WI38 (cell line): ENCODE measurements around the gene RNF34.
"Not testable (repeated sequence)": the region's sequence is repeated elsewhere in the genome, so short reads cannot be mapped to it uniquely, and the experiment has no call there.

Experiments used
- H3K4me3 ChIP-seq: 2 replicates; pipeline ENCODE4 v1.5.1; 2011; ENCODE audit warnings: low read depth, mild to moderate bottlenecking, control low read depth, low read length
- TF ChIP-seq, protein P1 (sequence below): IDR thresholded peaks from 2 replicates; pipeline ENCODE4 v1.5.1; 2012; ENCODE audit warnings: low read depth, mild to moderate bottlenecking, control low read depth, low read length

The RNF34 gene

DNA sequence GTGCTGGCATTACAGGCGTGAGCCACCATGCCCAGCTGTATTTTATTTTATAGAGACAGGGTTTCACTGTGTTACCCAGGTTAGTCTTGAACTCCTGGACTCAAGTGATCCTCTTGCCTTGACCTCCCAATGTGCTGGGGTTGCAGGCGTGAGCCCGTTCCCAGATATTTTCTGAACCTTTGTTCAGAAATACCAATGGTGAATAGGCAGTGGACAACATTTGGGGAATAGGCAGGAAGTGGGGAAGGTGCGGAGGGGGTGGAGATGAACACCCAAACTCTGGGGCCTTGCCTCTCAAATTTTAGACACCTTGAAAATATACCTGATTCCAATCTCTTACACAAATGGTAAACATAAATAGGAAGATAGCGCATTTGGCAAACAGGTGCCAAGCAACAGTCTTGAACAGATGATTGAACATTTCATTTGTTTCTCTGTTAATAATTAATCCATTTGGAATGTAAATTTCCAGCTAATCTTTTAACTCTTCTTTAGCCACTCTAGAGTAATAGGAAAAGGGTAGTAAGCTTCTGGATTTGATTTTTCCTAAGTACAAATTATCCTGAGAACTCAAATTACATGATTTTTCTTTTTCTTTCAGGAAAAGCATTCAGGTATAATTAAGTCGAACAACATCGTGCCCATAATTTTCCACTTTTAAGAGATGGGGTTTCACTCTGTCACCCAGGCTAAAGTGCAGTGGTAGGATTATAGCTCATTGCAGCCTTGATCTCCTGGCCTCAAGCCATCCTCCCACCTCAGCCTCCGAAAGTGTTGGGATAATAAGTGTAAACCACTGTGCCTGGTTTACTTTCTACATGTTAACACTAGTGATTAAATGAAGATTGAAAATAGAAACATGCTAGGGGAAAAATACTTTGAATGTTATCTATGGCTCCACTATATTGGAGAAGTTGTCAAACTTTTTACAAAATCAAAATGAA is 22.9 kb upstream of the RNF34 start:
- TF ChIP-seq, protein P1, sequence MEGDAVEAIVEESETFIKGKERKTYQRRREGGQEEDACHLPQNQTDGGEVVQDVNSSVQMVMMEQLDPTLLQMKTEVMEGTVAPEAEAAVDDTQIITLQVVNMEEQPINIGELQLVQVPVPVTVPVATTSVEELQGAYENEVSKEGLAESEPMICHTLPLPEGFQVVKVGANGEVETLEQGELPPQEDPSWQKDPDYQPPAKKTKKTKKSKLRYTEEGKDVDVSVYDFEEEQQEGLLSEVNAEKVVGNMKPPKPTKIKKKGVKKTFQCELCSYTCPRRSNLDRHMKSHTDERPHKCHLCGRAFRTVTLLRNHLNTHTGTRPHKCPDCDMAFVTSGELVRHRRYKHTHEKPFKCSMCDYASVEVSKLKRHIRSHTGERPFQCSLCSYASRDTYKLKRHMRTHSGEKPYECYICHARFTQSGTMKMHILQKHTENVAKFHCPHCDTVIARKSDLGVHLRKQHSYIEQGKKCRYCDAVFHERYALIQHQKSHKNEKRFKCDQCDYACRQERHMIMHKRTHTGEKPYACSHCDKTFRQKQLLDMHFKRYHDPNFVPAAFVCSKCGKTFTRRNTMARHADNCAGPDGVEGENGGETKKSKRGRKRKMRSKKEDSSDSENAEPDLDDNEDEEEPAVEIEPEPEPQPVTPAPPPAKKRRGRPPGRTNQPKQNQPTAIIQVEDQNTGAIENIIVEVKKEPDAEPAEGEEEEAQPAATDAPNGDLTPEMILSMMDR = no peak
- H3K4me3 ChIP-seq = no peak overlapping the region

DNA sequence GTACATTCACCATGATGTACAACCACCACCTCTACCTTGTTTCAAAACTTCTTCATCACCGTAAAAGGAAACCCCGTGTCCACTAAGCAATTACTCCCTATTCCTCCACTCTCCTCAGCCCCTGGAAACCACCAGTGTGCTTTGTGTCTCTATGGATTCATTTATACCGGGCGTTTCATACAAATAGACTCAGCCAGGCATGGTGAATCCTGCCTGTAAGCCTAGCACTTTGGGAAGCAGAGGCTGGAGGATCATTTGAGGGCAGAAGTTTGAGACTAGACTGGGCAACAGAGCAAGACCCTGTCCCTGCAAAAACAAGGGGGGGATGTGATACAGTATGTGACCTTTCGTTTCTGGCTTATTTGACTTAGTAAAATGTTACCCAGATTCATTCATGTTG is 21.2 kb upstream of the RNF34 start:
- TF ChIP-seq, protein P1 = no peak
- no peak overlapping the region for H3K4me3 ChIP-seq

DNA sequence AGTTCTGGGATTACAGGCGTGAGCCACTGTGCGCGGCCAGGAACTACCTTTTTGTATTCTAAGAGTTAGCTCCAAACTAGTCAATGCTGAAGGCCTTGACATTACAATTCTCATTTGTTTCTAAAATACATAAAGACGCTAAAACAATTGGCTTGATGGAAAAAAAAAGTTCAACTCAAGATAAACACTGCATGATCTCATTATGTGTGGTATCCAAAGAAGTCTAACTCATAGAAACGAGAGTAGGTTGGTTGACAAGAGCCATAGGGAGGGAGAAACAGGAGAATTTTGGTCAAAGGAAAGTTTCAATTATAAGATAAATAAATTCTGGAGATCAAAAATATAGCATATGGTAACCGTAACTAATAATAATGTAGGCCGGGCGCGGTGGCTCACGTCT is 20.0 kb upstream of the RNF34 start:
- TF ChIP-seq, protein P1 = no peak
- H3K4me3 ChIP-seq = no peak overlapping the region

DNA sequence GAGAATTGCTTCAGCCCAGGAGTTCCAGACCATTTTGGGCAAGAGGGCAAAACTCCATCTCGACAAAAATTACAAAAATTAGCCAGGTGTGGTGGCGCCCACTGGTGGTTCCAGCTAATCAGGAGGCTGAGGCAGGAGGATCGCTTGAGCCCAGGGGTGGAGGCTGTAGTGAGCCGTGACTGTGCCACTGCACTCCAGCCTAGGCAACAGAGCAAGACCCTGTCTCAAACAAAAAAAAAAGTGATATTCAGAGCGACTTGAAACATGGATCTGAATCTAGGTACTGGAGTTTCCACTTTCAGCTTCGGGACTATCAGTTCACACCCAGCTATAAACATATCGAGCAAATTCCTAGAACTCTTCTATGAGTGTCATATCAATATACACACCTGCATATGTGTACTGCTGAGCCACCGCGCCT is 16.3 kb upstream of the RNF34 start:
- TF ChIP-seq, protein P1 = no peak
- no peak overlapping the region for H3K4me3 ChIP-seq

DNA sequence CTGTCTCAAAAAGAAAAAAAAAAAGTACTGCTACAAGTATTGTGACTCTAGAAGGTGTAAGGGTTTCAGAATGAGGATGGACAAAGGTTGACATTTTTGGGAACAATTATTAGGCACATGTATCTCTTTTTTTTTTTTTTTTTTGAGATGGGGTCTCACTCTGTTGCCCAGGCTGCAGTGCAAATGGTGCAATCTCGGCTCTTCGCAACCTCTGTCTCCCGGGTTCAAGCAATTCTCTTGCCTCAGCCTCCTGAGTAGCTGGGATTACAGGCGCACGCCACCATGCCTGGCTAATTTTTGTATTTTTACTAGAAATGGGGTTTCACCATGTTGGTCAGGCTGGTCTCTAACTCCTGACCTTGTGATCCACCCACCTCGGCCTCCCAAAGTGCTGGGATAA is 15.0 kb upstream of the RNF34 start:
- H3K4me3 ChIP-seq = not testable (repeated sequence)

DNA sequence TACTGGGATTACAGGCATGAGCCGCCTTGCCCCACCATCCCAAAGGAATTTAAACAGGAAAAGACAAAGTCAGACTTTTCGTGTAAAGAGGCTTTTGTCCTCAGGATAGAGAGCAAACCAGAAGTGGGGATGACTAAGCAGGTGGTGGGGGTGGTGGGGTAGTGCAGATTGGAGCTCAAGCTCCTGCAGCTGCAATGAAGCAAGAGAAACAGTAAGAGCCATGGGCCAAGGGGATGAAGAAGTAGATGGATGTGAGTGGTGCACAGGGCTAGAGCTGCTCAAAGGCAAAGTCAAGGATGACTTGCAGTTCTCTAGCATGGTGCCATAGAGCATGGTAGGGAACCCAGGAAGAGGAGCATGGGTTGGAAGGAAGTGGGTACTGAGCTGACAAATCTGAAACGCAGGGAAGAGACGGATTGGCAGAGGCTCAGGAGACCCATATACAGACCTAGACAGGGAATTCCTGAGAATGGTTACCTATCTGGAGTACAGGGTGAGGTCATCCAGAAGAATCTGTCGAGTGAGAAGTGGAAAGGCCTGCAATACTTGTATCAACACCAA is 11.4 kb upstream of the RNF34 start:
- no peak overlapping the region for H3K4me3 ChIP-seq
- TF ChIP-seq, protein P1 = no peak

DNA sequence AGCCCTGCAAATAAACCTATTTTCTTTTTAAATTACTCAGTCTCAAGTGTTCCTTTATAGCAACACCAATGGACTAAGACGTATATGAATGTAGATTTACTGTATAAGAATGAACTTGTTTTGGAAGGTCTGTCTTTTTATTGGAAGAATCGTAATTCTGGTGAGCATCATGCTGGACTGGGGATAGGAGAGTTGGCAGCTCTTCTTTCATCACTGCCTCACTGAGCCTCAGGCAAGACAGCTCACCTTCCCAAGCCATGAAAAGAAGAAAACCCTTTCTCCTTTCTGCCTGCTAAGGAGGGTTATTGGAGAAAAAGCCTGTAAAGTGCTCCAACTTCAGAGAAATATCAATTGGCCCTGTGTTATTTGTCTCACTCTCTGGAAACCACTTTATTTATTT is 9.1 kb upstream of the RNF34 start:
- no peak overlapping the region for H3K4me3 ChIP-seq
- TF ChIP-seq, protein P1 = no peak
